ENCODE data around the gene PAIP1.

PAIP1 gene

GRCh38 chr5:43592363-43592762 is 35.5 kb upstream of the PAIP1 start:
- Histone ChIP-seq H4K20me1 (ENCODE audit: insufficient read depth, low read length, poor library complexity, severe bottlenecking) (no peaks in the 10 kb centered on the region), H3K9ac (ENCODE audit: low read depth, low read length, poor library complexity, severe bottlenecking) (no peak overlapping the region), H3K4me1 (ENCODE audit: insufficient read depth, low read length, poor library complexity, severe bottlenecking) (no peaks in the 10 kb centered on the region), H3F3A (ENCODE audit: low read depth) (no peaks in the 10 kb centered on the region), H2AFZ (ENCODE audit: low read length) (no peak overlapping the region), H3K36me3 (ENCODE audit: insufficient read depth, low read length) (no peaks in the 10 kb centered on the region), H3K9me3 (ENCODE audit: insufficient read depth, low read depth, low read length) (no peaks in the 10 kb centered on the region), H3K9me2 (replicated peaks; ENCODE audit: low read depth, low read length) (no peaks in the 10 kb centered on the region), H3K4me3 (ENCODE audit: low read length, poor library complexity, severe bottlenecking) (no peak overlapping the region), H3K79me2 (ENCODE audit: insufficient read depth, low read length) (no peaks in the 10 kb centered on the region), H3K4me2 (ENCODE audit: low read depth, low read length, poor library complexity, severe bottlenecking) (no peak overlapping the region), H3K27me3 (ENCODE audit: insufficient read depth, low read length, poor library complexity, severe bottlenecking) (no peaks in the 10 kb centered on the region)
- TF ChIP-seq CTCF (conservative IDR thresholded peaks at IDR 0.05; ENCODE audit: low read length) (no peak), EZH2phosphoT487 (IDR thresholded peaks at IDR 0.05; ENCODE audit: borderline replicate concordance) (no peak)

- Histone ChIP-seq H3K9ac (ENCODE audit: low read depth, low read length, poor library complexity, severe bottlenecking) (no peak overlapping the region), H3K36me3 (ENCODE audit: insufficient read depth, low read length) (no peaks in the 10 kb centered on the region), H3K79me2 (ENCODE audit: insufficient read depth, low read length) (no peaks in the 10 kb centered on the region), H3K4me3 (ENCODE audit: low read length, poor library complexity, severe bottlenecking) (no peak overlapping the region), H2AFZ (ENCODE audit: low read length) (no peak overlapping the region), H3F3A (ENCODE audit: low read depth) (no peaks in the 10 kb centered on the region), H3K9me2 (replicated peaks; ENCODE audit: low read depth, low read length) (no peaks in the 10 kb centered on the region), H3K9me3 (ENCODE audit: insufficient read depth, low read depth, low read length) (no peaks in the 10 kb centered on the region), H3K27me3 (ENCODE audit: insufficient read depth, low read length, poor library complexity, severe bottlenecking) (no peaks in the 10 kb centered on the region), H3K4me2 (ENCODE audit: low read depth, low read length, poor library complexity, severe bottlenecking) (no peak overlapping the region), H3K4me1 (ENCODE audit: insufficient read depth, low read length, poor library complexity, severe bottlenecking) (no peaks in the 10 kb centered on the region), H4K20me1 (ENCODE audit: insufficient read depth, low read length, poor library complexity, severe bottlenecking) (no peaks in the 10 kb centered on the region)
- TF ChIP-seq CTCF (conservative IDR thresholded peaks at IDR 0.05; ENCODE audit: low read length): no peak
- TF ChIP-seq EZH2phosphoT487 (IDR thresholded peaks at IDR 0.05; ENCODE audit: borderline replicate concordance): no peak
Measured at GRCh38 chr5:43590700-43591099, 33.8 kb upstream of the PAIP1 start.

- no peaks in the 10 kb centered on the region for H3K4me1 ChIP-seq (ENCODE audit: insufficient read depth, low read length, poor library complexity, severe bottlenecking)
- no peaks in the 10 kb centered on the region for H3K79me2 ChIP-seq (ENCODE audit: insufficient read depth, low read length)
- H3F3A ChIP-seq (ENCODE audit: low read depth): no peaks in the 10 kb centered on the region
- H3K9me2 ChIP-seq (replicated peaks; ENCODE audit: low read depth, low read length): no peaks in the 10 kb centered on the region
- H3K27me3 ChIP-seq (ENCODE audit: insufficient read depth, low read length, poor library complexity, severe bottlenecking): no peaks in the 10 kb centered on the region
- H3K9ac ChIP-seq (ENCODE audit: low read depth, low read length, poor library complexity, severe bottlenecking): no peak overlapping the region
- H2AFZ ChIP-seq (ENCODE audit: low read length): no peak overlapping the region
- TF ChIP-seq EZH2phosphoT487 (IDR thresholded peaks at IDR 0.05; ENCODE audit: borderline replicate concordance) (no peak), CTCF (conservative IDR thresholded peaks at IDR 0.05; ENCODE audit: low read length) (no peak)
- no peak overlapping the region for H3K4me3 ChIP-seq (ENCODE audit: low read length, poor library complexity, severe bottlenecking)
- H3K36me3 ChIP-seq (ENCODE audit: insufficient read depth, low read length): no peaks in the 10 kb centered on the region
- H3K4me2 ChIP-seq (ENCODE audit: low read depth, low read length, poor library complexity, severe bottlenecking): no peak overlapping the region
- no peaks in the 10 kb centered on the region for H4K20me1 ChIP-seq (ENCODE audit: insufficient read depth, low read length, poor library complexity, severe bottlenecking)
- no peaks in the 10 kb centered on the region for H3K9me3 ChIP-seq (ENCODE audit: insufficient read depth, low read depth, low read length)
Measured at GRCh38 chr5:43589310-43589709, 32.4 kb upstream of the PAIP1 start.
